Measurements from ENCODE around the gene CEP57L1.

Gene CEP57L1

DNA sequence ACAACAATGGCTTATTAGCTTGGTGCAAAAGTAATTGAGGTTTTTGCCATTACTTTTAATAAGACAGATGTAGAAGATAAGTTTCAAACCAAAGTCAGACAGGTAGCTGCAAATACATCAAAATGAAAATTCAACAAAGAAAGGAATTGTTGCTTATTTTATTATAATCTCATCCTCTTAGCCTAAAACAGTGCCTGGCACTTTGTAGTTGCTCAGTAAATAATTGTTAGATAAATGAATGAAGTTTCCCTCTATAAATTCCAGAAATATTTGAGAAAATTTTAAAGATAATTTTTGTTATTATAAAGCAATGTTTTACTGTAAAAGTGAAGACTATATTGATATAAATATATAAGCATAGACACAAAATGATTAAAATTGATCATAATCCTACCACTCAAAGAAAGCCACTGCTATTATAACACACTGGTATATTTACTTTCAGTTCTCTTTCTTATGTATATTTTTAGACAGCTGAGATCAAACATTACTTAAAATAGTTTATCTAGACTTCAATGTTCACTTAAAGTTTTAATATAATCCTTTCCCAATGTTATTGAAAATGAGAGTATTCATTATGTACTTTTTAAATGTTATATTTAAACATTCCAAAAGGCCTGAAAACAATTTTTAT lies 43.2 kb upstream of the CEP57L1 start:
- Histone ChIP-seq H3K4me1 (ENCODE audit: insufficient read depth, insufficient read length) (no peaks in the 10 kb centered on the region), H3K9ac (ENCODE audit: insufficient read length, low read depth) (no peak overlapping the region), H3K4me3 (ENCODE audit: insufficient read length, low read depth) (no peak overlapping the region)

DNA sequence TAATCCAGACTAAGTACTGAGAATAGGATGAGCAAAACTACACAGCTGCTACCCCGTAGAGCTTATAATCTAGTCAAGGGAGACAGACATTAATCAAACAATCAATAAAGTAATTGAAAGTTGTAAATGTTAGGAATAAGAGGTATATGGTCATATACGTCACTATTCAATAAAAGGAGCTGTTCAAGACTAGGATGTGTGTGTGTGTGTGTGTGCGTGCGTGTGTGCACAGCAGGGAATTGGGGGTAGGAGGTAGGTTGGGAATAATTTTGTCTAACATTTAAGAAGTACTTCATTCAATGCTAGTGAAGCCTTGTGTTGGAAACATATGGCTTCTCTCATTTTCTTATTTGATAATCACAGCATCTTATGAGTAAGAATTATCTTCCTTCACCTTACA lies 42.5 kb upstream of the CEP57L1 start:
- H3K4me3 ChIP-seq (ENCODE audit: insufficient read length, low read depth) = no peak overlapping the region

More for the DNA sequence above, 43.2 kb upstream of the CEP57L1 start:
- TF ChIP-seq ZNF274 (IDR thresholded peaks at IDR 0.05; ENCODE audit: low read depth, low read length) (no peak), YY1 (IDR thresholded peaks at IDR 0.05; ENCODE audit: insufficient read depth, insufficient read length) (no peak), SUZ12 (IDR thresholded peaks at IDR 0.05; ENCODE audit: extremely low read depth, insufficient read depth, insufficient read length) (no peak)
- H3K36me3 ChIP-seq (ENCODE audit: insufficient read depth, insufficient read length, low read length) = no peaks in the 10 kb centered on the region
- H3K9me3 ChIP-seq (ENCODE audit: insufficient read depth, low read length) = peaks cover 7% of the 10 kb centered on the region; the same call in 1 of the 2 replicates
- no peak for DNase-seq (ENCODE audit: low read depth, low spot score)
- no peaks in the 10 kb centered on the region for H3K27me3 ChIP-seq (ENCODE audit: insufficient read depth, insufficient read length)

DNA sequence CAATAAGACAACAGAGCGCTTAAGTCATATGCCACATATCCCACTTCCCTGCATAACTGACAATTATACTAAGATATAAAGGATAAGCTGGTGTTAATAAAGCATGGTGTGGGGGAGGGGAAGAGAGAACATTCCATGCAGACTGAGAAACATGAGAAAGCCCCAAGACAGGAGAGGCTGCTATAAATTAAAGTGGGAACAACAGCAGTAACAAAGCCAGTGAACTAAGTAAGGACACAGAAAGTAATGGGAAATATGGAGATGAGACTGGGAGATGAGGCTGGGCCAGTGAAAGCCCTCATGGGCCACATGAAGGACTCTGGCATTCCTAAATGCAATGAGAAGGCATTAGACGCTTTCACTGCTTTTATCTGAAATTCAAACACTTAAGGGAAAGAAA lies 42.0 kb upstream of the CEP57L1 start:
- no peak overlapping the region for H3K9ac ChIP-seq (ENCODE audit: insufficient read length, low read depth)
- TF ChIP-seq SUZ12 (IDR thresholded peaks at IDR 0.05; ENCODE audit: extremely low read depth, insufficient read depth, insufficient read length) = no peak
- TF ChIP-seq YY1 (IDR thresholded peaks at IDR 0.05; ENCODE audit: insufficient read depth, insufficient read length) = no peak
- TF ChIP-seq ZNF274 (IDR thresholded peaks at IDR 0.05; ENCODE audit: low read depth, low read length) = no peak
- H3K4me1 ChIP-seq (ENCODE audit: insufficient read depth, insufficient read length) = no peaks in the 10 kb centered on the region
- no peak for DNase-seq (ENCODE audit: low read depth, low spot score)
- H3K9me3 ChIP-seq (ENCODE audit: insufficient read depth, low read length) = peaks cover 7% of the 10 kb centered on the region; the same call in 1 of the 2 replicates
- H3K27me3 ChIP-seq (ENCODE audit: insufficient read depth, insufficient read length) = no peaks in the 10 kb centered on the region
- no peaks in the 10 kb centered on the region for H3K36me3 ChIP-seq (ENCODE audit: insufficient read depth, insufficient read length, low read length)
- no peak overlapping the region for H3K4me3 ChIP-seq (ENCODE audit: insufficient read length, low read depth)

More for the DNA sequence above, 42.5 kb upstream of the CEP57L1 start:
- TF ChIP-seq ZNF274 (IDR thresholded peaks at IDR 0.05; ENCODE audit: low read depth, low read length) (no peak), SUZ12 (IDR thresholded peaks at IDR 0.05; ENCODE audit: extremely low read depth, insufficient read depth, insufficient read length) (no peak)
- no peak for DNase-seq (ENCODE audit: low read depth, low spot score)
- Histone ChIP-seq H3K4me1 (ENCODE audit: insufficient read depth, insufficient read length) (no peaks in the 10 kb centered on the region), H3K27me3 (ENCODE audit: insufficient read depth, insufficient read length) (no peaks in the 10 kb centered on the region), H3K9me3 (ENCODE audit: insufficient read depth, low read length) (peaks cover 7% of the 10 kb centered on the region; the same call in 1 of the 2 replicates), H3K9ac (ENCODE audit: insufficient read length, low read depth) (no peak overlapping the region), H3K36me3 (ENCODE audit: insufficient read depth, insufficient read length, low read length) (no peaks in the 10 kb centered on the region)

DNA sequence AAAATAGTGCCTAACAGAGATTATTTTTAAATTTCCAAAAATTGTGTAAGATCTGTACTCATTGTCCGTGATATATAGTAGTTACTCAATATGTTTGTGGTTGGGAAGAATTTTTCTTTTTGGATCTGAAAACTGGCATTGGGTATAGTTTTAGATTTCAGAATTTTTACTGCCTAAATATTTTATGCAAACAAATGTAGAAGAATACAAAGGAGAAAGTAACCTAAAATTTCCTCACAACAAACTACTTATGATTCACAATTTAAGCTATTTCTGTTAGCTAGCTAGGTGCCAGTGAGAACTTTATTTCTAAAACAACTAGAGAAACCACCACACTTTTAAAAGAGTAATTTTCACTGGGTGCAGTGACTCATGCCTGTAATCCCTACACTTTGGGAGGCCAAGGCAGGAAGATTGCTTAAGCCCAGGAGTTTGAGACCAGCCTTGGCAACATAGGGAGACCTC lies 39.5 kb upstream of the CEP57L1 start:
- H3K9ac ChIP-seq (ENCODE audit: insufficient read length, low read depth) = no peak overlapping the region
- H3K9me3 ChIP-seq (ENCODE audit: insufficient read depth, low read length) = no peaks in the 10 kb centered on the region
- DNase-seq (ENCODE audit: low read depth, low spot score) = no peak
- H3K4me1 ChIP-seq (ENCODE audit: insufficient read depth, insufficient read length) = no peaks in the 10 kb centered on the region
- H3K36me3 ChIP-seq (ENCODE audit: insufficient read depth, insufficient read length, low read length) = no peaks in the 10 kb centered on the region
- TF ChIP-seq YY1 (IDR thresholded peaks at IDR 0.05; ENCODE audit: insufficient read depth, insufficient read length) (no peak), ZNF274 (IDR thresholded peaks at IDR 0.05; ENCODE audit: low read depth, low read length) (no peak), SUZ12 (IDR thresholded peaks at IDR 0.05; ENCODE audit: extremely low read depth, insufficient read depth, insufficient read length) (no peak)
- H3K4me3 ChIP-seq (ENCODE audit: insufficient read length, low read depth) = no peak overlapping the region
- no peaks in the 10 kb centered on the region for H3K27me3 ChIP-seq (ENCODE audit: insufficient read depth, insufficient read length)

DNA sequence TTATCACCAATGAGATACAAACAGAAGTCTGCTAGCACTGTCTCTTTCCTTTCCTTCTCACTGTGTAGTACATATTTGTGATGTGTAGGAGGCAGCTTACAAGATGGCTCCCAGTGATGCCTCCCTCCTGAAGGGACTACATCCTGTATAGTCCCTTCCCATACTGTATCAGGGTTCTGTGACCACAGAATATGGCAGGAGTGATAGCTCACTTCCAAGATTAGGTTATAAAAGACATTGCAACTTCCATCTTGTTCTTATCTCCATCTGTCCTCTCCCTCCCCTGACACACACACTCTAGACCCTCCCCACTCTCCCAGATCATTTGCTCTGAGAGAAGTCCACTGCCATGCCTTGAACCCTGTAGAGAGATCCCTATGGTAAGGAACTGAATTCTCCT lies 38.6 kb upstream of the CEP57L1 start:
- Histone ChIP-seq H3K9me3 (ENCODE audit: insufficient read depth, low read length) (no peaks in the 10 kb centered on the region), H3K36me3 (ENCODE audit: insufficient read depth, insufficient read length, low read length) (no peaks in the 10 kb centered on the region), H3K27me3 (ENCODE audit: insufficient read depth, insufficient read length) (no peaks in the 10 kb centered on the region), H3K9ac (ENCODE audit: insufficient read length, low read depth) (no peak overlapping the region), H3K4me1 (ENCODE audit: insufficient read depth, insufficient read length) (no peaks in the 10 kb centered on the region), H3K4me3 (ENCODE audit: insufficient read length, low read depth) (no peak overlapping the region)
- no peak for DNase-seq (ENCODE audit: low read depth, low spot score)
- TF ChIP-seq YY1 (IDR thresholded peaks at IDR 0.05; ENCODE audit: insufficient read depth, insufficient read length) (no peak), SUZ12 (IDR thresholded peaks at IDR 0.05; ENCODE audit: extremely low read depth, insufficient read depth, insufficient read length) (no peak), ZNF274 (IDR thresholded peaks at IDR 0.05; ENCODE audit: low read depth, low read length) (no peak)

DNA sequence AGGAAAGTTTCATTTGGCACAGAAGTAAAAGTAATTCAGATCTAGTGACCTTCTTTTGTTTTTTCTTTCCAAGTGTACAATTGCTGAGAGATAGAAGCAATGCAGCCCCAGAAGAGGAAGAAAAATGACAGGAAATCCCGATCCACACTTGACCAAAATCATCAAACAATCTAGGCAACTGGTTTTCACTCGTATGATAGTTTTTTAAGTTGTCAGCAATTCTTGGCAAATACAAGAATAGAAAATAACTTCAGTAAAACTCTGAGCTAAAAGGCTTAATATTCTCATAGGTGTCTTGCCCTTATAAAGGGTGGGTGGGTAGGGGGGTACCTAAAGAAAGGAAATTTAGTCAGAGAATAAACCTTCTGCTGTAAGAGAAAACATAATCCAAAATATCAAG lies 36.7 kb upstream of the CEP57L1 start:
- Histone ChIP-seq H3K27me3 (ENCODE audit: insufficient read depth, insufficient read length) (no peaks in the 10 kb centered on the region), H3K36me3 (ENCODE audit: insufficient read depth, insufficient read length, low read length) (no peaks in the 10 kb centered on the region), H3K9me3 (ENCODE audit: insufficient read depth, low read length) (no peaks in the 10 kb centered on the region), H3K4me3 (ENCODE audit: insufficient read length, low read depth) (no peak overlapping the region), H3K4me1 (ENCODE audit: insufficient read depth, insufficient read length) (no peaks in the 10 kb centered on the region), H3K9ac (ENCODE audit: insufficient read length, low read depth) (no peak overlapping the region)
- no peak for TF ChIP-seq ZNF274 (IDR thresholded peaks at IDR 0.05; ENCODE audit: low read depth, low read length)
- TF ChIP-seq YY1 (IDR thresholded peaks at IDR 0.05; ENCODE audit: insufficient read depth, insufficient read length) = no peak
- no peak for TF ChIP-seq SUZ12 (IDR thresholded peaks at IDR 0.05; ENCODE audit: extremely low read depth, insufficient read depth, insufficient read length)
- no peak for DNase-seq (ENCODE audit: low read depth, low spot score)

DNA sequence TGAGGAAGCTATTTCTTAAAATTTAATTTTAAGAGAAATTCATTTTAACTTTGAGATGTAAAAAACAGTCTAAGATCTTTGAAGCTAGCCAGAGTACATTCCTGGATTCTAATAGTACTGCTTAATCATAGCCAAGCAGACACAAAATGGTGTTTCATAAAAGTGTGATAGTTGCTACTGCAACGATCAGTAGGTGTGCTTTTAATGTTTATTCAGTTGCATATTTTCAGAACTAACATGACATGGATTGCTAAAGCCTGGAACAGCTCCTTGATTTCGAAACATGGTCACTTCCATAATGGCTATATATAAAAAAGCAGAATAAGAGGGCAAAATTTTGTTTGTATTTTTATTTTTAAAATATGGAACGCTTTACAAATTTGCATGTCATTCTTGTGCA lies 36.2 kb upstream of the CEP57L1 start:
- H3K4me1 ChIP-seq (ENCODE audit: insufficient read depth, insufficient read length) = no peaks in the 10 kb centered on the region
- no peak for DNase-seq (ENCODE audit: low read depth, low spot score)
- H3K9me3 ChIP-seq (ENCODE audit: insufficient read depth, low read length) = no peaks in the 10 kb centered on the region
- no peak overlapping the region for H3K4me3 ChIP-seq (ENCODE audit: insufficient read length, low read depth)
- no peaks in the 10 kb centered on the region for H3K36me3 ChIP-seq (ENCODE audit: insufficient read depth, insufficient read length, low read length)
- H3K27me3 ChIP-seq (ENCODE audit: insufficient read depth, insufficient read length) = no peaks in the 10 kb centered on the region
- TF ChIP-seq SUZ12 (IDR thresholded peaks at IDR 0.05; ENCODE audit: extremely low read depth, insufficient read depth, insufficient read length) (no peak), ZNF274 (IDR thresholded peaks at IDR 0.05; ENCODE audit: low read depth, low read length) (no peak), YY1 (IDR thresholded peaks at IDR 0.05; ENCODE audit: insufficient read depth, insufficient read length) (no peak)
- H3K9ac ChIP-seq (ENCODE audit: insufficient read length, low read depth) = no peak overlapping the region
